NCI-H1694 treated with DMSO at 0.1 percent for 48 hours (cell line): ENCODE measurements around the gene CACNG4.
"Not testable (repeated sequence)": the region's sequence is repeated elsewhere in the genome, so short reads cannot be mapped to it uniquely, and the experiment has no call there.

ENCODE experiments used
- DNase-seq: peaks from one replicate; lab custom pipeline; 2025; lab: John Stamatoyannopoulos, UW

CACNG4 gene

GRCh38 chr17:66964930-66965800, 658 bp downstream of the CACNG4 start:
- DNase-seq: no peak

DNA sequence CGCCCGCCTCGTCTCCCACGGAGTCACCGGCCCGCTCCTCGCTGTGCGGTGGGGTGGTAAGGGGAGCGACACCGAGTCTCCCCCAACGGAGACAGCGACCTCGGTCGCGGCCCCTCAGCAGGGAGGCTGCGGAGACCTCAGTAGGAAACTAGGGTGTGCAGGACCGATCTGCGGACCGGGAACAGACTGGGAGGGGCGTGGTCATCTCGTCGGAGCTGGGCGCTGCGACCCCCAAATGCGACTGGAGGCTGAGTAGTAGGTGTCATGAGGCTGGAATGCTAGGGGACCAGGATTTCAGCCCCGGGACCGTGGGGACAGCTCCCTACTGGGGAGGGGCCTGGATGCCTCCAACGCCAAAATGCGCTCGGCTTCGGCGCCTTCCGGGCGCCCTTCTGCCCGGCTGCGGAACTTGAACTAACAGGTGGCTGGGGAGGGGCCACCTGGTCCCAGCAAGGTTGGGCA, 1.3 kb downstream of the CACNG4 start:
- DNase-seq: no peak

DNA sequence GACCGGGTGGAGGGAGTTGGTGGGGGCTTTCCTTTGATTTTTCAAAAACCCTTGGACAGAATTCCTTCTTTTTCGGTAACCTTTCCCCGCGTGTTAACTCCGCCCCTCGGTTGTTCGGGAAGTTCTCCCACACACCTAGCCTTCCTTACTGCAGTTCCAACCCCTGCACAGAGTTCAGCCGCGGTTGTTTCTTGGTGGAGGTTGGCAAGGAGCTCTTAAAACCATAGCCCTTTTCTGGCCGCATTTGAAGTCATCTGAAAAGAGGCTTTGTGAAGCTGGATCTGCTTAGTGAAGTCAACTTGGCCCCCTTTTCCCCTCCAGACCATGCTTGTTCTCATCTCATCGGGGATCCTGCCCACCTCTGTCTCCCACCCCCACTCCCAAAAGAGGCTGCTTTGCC, 1.8 kb downstream of the CACNG4 start:
- DNase-seq: no peak

GRCh38 chr17:66966704-66967418, 2.4 kb downstream of the CACNG4 start:
- DNase-seq: no peak

DNA sequence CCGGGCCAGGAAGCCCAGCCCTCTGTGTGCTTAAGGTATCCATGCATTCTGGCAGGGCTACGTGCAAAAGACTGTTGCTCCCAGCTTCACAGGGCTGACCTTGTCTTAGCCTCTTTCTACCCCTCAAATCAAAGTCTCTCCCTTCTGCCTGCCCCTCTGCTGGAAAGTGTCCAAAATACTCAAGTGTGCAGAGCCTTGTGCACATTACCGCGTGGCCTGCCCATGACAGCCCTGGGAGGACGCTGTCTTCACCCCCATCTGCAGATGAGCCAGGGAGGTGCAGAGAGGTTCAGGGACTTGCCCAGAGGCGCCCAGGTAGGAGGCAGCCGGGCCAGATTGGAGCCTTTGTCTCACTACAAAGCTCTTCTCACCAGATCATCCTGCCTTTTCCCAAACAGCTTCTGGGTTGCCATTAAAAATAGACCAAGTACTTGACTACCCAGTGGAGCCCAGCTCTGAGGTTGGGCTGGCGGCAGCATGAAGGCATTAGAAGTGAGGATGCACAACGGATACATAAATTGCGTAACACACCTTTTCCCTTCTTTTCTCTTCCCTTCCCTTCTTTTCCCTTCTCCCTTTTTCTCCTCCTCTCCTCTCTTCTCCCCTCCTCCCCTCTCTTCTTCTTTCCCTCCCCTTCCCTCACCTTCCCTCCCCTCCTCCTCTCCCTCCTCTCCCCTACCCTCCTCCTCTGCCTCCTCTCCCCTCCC, 3.5 kb downstream of the CACNG4 start:
- DNase-seq: no peak

GRCh38 chr17:66968916-66969315, 4.4 kb downstream of the CACNG4 start:
- DNase-seq: no peak

- no peak for DNase-seq
These were observed 5.6 kb downstream of the CACNG4 start for GRCh38 chr17:66970140-66970539.

DNA sequence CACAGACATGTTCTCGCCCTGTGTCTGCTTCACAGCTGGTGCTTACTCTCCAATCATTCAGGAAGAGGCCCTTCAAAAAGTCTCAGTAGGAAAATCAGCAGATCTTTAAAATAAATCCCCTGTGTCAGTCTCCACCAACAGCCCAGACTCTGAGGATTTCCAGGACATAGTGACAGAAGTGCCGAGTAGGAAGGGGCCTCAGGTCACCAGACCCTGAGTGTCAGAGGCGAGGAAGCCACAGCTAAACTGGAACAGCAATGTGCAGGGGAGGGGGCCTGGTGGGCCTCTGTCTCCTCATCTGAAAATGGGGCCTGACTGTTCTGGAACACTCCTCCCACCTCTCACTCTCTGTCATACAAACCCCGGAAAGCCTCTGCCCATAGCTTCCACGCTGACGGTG, 6.3 kb downstream of the CACNG4 start:
- DNase-seq: no peak

DNA sequence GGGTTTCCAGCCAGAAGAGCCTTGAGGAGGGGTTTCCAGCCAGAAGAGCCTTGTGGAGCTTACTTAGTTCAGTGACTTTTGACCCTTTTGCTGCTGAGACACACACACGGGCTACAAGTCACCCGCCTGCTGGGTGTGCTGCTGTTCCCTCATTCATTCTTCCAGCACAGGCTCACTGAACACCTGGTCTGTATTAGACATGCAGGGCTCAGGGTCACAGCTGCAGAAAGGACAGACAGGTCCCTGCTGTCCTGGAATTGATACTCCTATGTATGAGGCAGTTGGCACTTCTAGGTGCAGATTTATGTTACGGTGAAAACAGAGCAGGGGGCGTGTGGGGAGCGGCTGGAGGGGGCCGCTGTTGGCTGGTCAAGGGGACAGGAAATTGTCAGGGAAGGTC, 6.8 kb downstream of the CACNG4 start:
- no peak for DNase-seq

DNA sequence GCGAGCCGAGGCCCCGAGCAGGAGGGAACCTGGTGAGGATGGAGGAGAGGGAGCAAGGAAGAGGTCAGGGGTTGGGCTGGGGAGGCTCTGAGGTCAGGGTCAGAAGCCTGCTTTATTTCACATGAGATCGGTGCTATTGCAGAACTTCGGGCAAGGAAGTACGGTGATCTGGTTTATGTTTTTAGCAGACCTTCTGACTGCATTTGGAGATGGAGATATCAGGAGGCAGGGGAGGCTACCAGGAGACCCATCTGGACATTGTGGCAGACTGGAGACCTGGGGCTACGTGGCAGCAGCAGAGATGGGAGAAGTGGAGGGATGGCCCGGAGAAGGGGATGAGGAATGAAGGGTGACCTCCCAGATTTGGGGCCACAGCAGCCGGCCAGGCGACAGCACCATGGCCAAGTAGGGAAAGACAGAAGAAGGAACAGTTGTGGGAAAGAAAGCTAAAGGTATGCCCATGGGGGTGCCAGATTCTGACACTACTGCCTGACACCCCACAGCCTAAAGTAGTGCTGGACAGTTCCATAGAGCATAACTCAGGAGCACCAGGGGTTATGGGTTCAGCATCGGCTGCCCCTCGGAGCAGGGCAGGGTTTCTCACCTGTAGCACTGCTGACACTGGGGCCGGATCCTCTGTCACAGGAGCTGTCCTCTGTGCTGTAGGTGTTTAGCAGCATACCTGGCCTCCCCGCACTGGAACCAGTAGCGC, 7.4 kb downstream of the CACNG4 start:
- DNase-seq: no peak

DNA sequence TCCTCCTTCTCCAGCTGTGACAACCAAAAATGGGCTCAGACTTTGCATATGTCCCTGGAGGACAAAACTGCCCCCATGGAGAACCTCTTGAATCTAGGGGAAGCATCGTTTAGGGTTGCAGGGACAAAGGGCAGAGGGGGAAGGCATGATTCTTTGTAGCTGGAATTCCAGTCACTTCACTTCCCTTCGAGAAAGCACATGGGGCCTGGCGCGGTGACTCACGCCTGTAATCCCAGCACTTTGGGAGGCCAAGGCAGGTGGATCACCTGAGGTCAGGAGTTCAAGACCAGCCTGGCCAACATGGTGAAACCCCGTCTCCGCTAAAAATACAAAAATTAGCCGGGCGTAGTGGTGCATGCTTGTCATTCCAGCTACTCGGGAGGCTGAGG, 7.9 kb downstream of the CACNG4 start:
- not testable (repeated sequence) for DNase-seq

DNA sequence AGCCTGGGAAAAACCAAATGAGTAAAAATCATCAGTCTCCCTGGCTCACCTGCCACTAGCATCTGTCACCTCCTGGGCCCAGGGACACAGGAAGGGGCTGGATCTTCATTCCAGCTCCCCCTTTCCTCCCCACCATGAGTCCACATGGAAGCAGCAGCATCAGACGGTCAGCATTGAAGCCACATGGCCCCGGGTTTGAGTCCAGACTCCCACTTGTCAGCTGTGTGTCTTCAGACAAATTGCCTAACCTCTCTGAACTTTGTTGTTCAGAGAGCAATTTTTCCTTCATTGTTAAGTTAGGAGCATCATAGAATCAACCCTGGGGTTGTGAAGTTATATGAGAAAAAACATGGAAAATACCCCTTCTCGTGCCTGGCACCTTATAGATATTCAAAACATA, 10.7 kb downstream of the CACNG4 start:
- DNase-seq: no peak

GRCh38 chr17:66975614-66976378, 11.3 kb downstream of the CACNG4 start:
- DNase-seq: no peak

- no peak for DNase-seq
These were observed 11.8 kb downstream of the CACNG4 start for GRCh38 chr17:66976379-66976663.

DNA sequence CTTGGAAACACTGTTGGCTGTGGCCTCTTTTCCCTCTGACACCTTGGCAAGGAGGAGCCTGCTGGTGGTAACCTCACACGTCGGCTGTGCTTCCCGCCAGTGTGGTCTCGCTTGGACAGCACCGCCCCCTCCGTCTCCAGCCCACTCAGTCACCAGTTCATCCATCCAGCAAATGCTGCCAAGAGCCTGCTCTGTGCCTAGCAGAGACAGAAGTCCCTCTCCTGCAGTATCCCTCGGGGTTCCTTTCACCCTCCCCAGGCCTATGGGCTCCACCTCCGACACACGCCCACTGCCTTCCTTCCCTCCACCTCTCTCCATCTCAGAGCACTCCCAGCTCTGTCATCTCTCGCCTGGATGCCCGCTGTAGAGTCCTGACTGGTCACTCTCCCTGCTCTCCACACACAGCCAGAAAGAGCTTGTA, 12.3 kb downstream of the CACNG4 start:
- DNase-seq: no peak

- no peak for DNase-seq
These were observed 14.1 kb downstream of the CACNG4 start for GRCh38 chr17:66978514-66979061.

GRCh38 chr17:66980896-66981295, 16.4 kb downstream of the CACNG4 start:
- DNase-seq: no peak

GRCh38 chr17:66981983-66982508, 17.5 kb downstream of the CACNG4 start:
- DNase-seq: no peak

- no peak for DNase-seq
These were observed 19.0 kb downstream of the CACNG4 start for GRCh38 chr17:66983414-66984021.

GRCh38 chr17:66984730-66985129, 20.2 kb downstream of the CACNG4 start:
- DNase-seq: no peak
